IMR-90 (cell line): ENCODE results near the gene LPGAT1. TPM values are rescaled to one million over a fixed set of nuclear protein-coding genes. Genes with fewer than 3 reads are reported as not detected.

Experiments used
- ATAC-seq: fragments of 200-7000 bp; cut with Tn5 transposase; 2 replicates; pipeline ENCODE4 v1.9.1; 2020; ENCODE audit warnings: low read depth, mild to moderate bottlenecking, moderate library complexity
- BruUV-seq: library from RNA; stranded (reverse); fragments of 400-500 nt; replicated peaks from 2 replicates; lab custom pipeline; 2021; lab: Mats Ljungman, UMichigan
- CTCF ChIA-PET: fragments of 300-600 bp; formaldehyde crosslinking; extraction: SDS; loops from one replicate; lab custom pipeline; 2021; ENCODE audit warnings: antibody characterized with exemption; lab: Yijun Ruan, JAX
- POLR2A ChIA-PET: fragments of 300-600 bp; sonication (Branson Sonifier 250); formaldehyde crosslinking; loops from one replicate; lab custom pipeline; 2022; ENCODE audit warnings: antibody characterized with exemption; ENCODE audit not compliant: unreplicated experiment; lab: Charles Lee
- DNase-seq: peaks from one replicate; pipeline ENCODE4 v3.0.0; 2013
- H2AFZ ChIP-seq: replicated peaks from 2 replicates; pipeline ENCODE3; 2013; ENCODE audit warnings: low read length, mild to moderate bottlenecking; ENCODE audit not compliant: poor library complexity
- H2AK5ac ChIP-seq: 2 replicates; pipeline ENCODE4 v1.6.1; 2013; ENCODE audit warnings: low read depth, low read length, inconsistent platforms
- H2AK9ac ChIP-seq: replicated peaks from 2 replicates; pipeline ENCODE3; 2013; ENCODE audit warnings: mild to moderate bottlenecking, low read depth, low read length, moderate library complexity; ENCODE audit not compliant: poor library complexity
- H2BK120ac ChIP-seq: 2 replicates; pipeline ENCODE4 v1.6.1; 2013; ENCODE audit warnings: low read depth, low read length, inconsistent platforms
- H2BK15ac ChIP-seq: 3 replicates; pipeline ENCODE4 v1.6.1; 2013; ENCODE audit warnings: low read depth, low read length, inconsistent platforms
- H2BK20ac ChIP-seq: 2 replicates; pipeline ENCODE4 v1.6.1; 2013; ENCODE audit warnings: low read depth, mild to moderate bottlenecking, inconsistent platforms, low read length, moderate library complexity
- H2BK5ac ChIP-seq: 2 replicates; pipeline ENCODE4 v1.6.1; 2013; ENCODE audit warnings: mild to moderate bottlenecking, low read depth, low read length, inconsistent platforms; ENCODE audit not compliant: poor library complexity, severe bottlenecking
- H3K14ac ChIP-seq: replicated peaks from 2 replicates; pipeline ENCODE4 v1.6.1; 2013; ENCODE audit warnings: low read depth, low read length, inconsistent platforms
- H3K18ac ChIP-seq: 2 replicates; pipeline ENCODE4 v1.6.1; 2013; ENCODE audit warnings: low read depth, low read length, control low read depth
- H3K23ac ChIP-seq: 2 replicates; pipeline ENCODE4 v1.6.1; 2013; ENCODE audit warnings: low read depth, low read length, inconsistent platforms
- H3K27ac ChIP-seq: 2 replicates; pipeline ENCODE4 v1.5.1; 2013; ENCODE audit warnings: mild to moderate bottlenecking, control low read depth, low read length; ENCODE audit not compliant: insufficient read depth
- H3K27me3 ChIP-seq: 2 replicates; pipeline ENCODE4 v1.6.1; 2013; ENCODE audit warnings: low read length; ENCODE audit not compliant: control insufficient read depth, insufficient read depth
- H3K36me3 ChIP-seq: 2 replicates; pipeline ENCODE4 v1.6.1; 2013; ENCODE audit warnings: low read length, mixed read lengths; ENCODE audit not compliant: control insufficient read depth, insufficient read depth
- H3K4ac ChIP-seq: 2 replicates; pipeline ENCODE4 v1.6.1; 2013; ENCODE audit warnings: low read depth, low read length, inconsistent platforms
- H3K4me1 ChIP-seq: 2 replicates; pipeline ENCODE4 v1.6.1; 2013; ENCODE audit warnings: low read length, mixed read lengths; ENCODE audit not compliant: control insufficient read depth, insufficient read depth
- H3K4me2 ChIP-seq: 2 replicates; pipeline ENCODE4 v1.6.1; 2013; ENCODE audit warnings: low read depth, mild to moderate bottlenecking, control low read depth, low read length, moderate library complexity
- H3K4me3 ChIP-seq: 2 replicates; pipeline ENCODE4 v1.5.1; 2013; ENCODE audit warnings: low read depth, mild to moderate bottlenecking, control low read depth, low read length, moderate library complexity; ENCODE audit not compliant: insufficient read depth
- H3K56ac ChIP-seq: 2 replicates; pipeline ENCODE4 v1.6.1; 2013; ENCODE audit warnings: low read length, inconsistent platforms; ENCODE audit not compliant: insufficient read depth; ENCODE audit errors: extremely low read depth
- H3K79me1 ChIP-seq, 2 experiments: 2 replicates each; pipeline ENCODE4 v1.6.1; 2013; ENCODE audit warnings: low read length in 2 of 2, inconsistent platforms in 1 of 2, low read depth in 1 of 2
- H3K9ac ChIP-seq: 2 replicates; pipeline ENCODE4 v1.6.1; 2013; ENCODE audit warnings: low read depth, low read length, control low read depth
- H3K9me1 ChIP-seq: 2 replicates; pipeline ENCODE4 v1.6.1; 2013; ENCODE audit warnings: low read length, inconsistent platforms; ENCODE audit not compliant: insufficient read depth
- H3K9me3 ChIP-seq: 2 replicates; pipeline ENCODE4 v1.6.1; 2013; ENCODE audit warnings: low read length; ENCODE audit not compliant: control insufficient read depth, insufficient read depth
- H4K20me1 ChIP-seq: 2 replicates; pipeline ENCODE4 v1.6.1; 2013; ENCODE audit warnings: low read length, inconsistent platforms; ENCODE audit not compliant: insufficient read depth
- H4K5ac ChIP-seq: 2 replicates; pipeline ENCODE4 v1.6.1; 2013; ENCODE audit warnings: mild to moderate bottlenecking, low read depth, low read length, control low read depth
- H4K8ac ChIP-seq, 2 experiments: 2 replicates each; pipeline ENCODE4 v1.6.1; 2013; ENCODE audit warnings: low read depth in 2 of 2, low read length in 2 of 2, control low read depth in 1 of 2, inconsistent platforms in 1 of 2
- H4K91ac ChIP-seq: 2 replicates; pipeline ENCODE4 v1.6.1; 2013; ENCODE audit warnings: low read depth, low read length, inconsistent platforms; ENCODE audit not compliant: insufficient read depth
- CHD1 ChIP-seq: IDR thresholded peaks from 2 replicates; pipeline ENCODE4 v1.6.1; 2012; ENCODE audit warnings: low read depth, low read length, improper control_type of control experiment
- CTCF ChIP-seq: conservative IDR thresholded peaks from 2 replicates; pipeline ENCODE4 v1.5.1; 2012; ENCODE audit warnings: mild to moderate bottlenecking, low read depth, low read length, improper control_type of control experiment
- ELK1 ChIP-seq: fragments of 150-350 bp; IDR thresholded peaks from 2 replicates; pipeline ENCODE4 v1.6.1; 2016; ENCODE audit warnings: low read depth, mild to moderate bottlenecking, low read length, moderate library complexity, borderline replicate concordance
- MAZ ChIP-seq: IDR thresholded peaks from 2 replicates; pipeline ENCODE4 v1.6.1; 2012; ENCODE audit warnings: low read depth, mild to moderate bottlenecking, low read length, improper control_type of control experiment, moderate library complexity, borderline replicate concordance
- RAD21 ChIP-seq: IDR thresholded peaks from 2 replicates; pipeline ENCODE4 v1.6.1; 2012; ENCODE audit warnings: low read length, improper control_type of control experiment
- RFX5 ChIP-seq: IDR thresholded peaks from 2 replicates; pipeline ENCODE4 v1.8.0; 2012; ENCODE audit warnings: low read depth, mild to moderate bottlenecking, low read length, moderate library complexity
- SMC3 ChIP-seq: fragments of 150-350 bp; IDR thresholded peaks from 2 replicates; pipeline ENCODE4 v1.6.1; 2016; ENCODE audit warnings: low read depth, mild to moderate bottlenecking, antibody characterized with exemption, low read length, moderate library complexity
- USF2 ChIP-seq: fragments of 150-350 bp; IDR thresholded peaks from 2 replicates; pipeline ENCODE4 v1.6.1; 2017; ENCODE audit warnings: mild to moderate bottlenecking, antibody characterized with exemption, low read length, low read depth
- WGBS, 2 experiments: methylation state at CpG; one replicate each; pipeline versions ENCODE4 v1.1.5 to v1.1.7; 2013; ENCODE audit warnings: missing lambda C conversion rate in 2 of 2; ENCODE audit not compliant: insufficient read length in 1 of 2; ENCODE audit errors: extremely low coverage in 2 of 2; 5-methylcytosine and 5-hydroxymethylcytosine counted together
- dilution Hi-C: fragments of 300-500 bp; cut with HindIII; formaldehyde crosslinking; loops from one replicate; pipeline ENCODE4 v1.14.3; 2018; ENCODE audit warnings: low sequenced_read_pairs; ENCODE audit not compliant: unreplicated experiment
- in situ Hi-C: fragments of 300-500 bp; cut with MboI; formaldehyde crosslinking; loops from 3 replicates; pipeline ENCODE4 v1.14.3; 2019; ENCODE audit warnings: low sequenced_read_pairs, inconsistent platforms, mixed read lengths
- intact Hi-C: fragments of 100-400 bp; cut with micrococcal nuclease; formaldehyde crosslinking; loops from 2 replicates; pipeline ENCODE4 v1.10.0; 2022
- polyA plus RNA-seq, 3 experiments: library from polyadenylated mRNA; depleted of rRNA; stranded (reverse); fragments of >200 nt; gene quantifications; 2 replicates each; pipeline ENCODE4 v1.2.3, GENCODE V29; 2012; ENCODE audit warnings: low replicate concordance in 1 of 3
- total RNA-seq: library from RNA; depleted of rRNA; stranded (reverse); fragments of >200 nt; gene quantifications from 2 replicates; pipeline ENCODE4 v1.2.3, GENCODE V29; 2012

LPGAT1 gene
- total and polyA plus RNA-seq, 2 of the 4 experiments (the other 2 are of a cell fraction) = 6.7 to 13.6 TPM

- Histone ChIP-seq H4K5ac (no peak overlapping the region), H2AK5ac (no peak overlapping the region), H2BK15ac (no peak overlapping the region), H3K56ac (no peak overlapping the region), H2BK20ac (no peak overlapping the region), H3K36me3 (peaks cover 5% of the 10 kb centered on the region), H4K8ac (no peak overlapping the region), H3K9ac (no peak overlapping the region), H4K91ac (no peak overlapping the region), H3K23ac (no peak overlapping the region), H4K20me1 (no peaks in the 10 kb centered on the region), H2BK5ac (no peak overlapping the region), H3K27me3 (no peaks in the 10 kb centered on the region), H3K18ac (no peak overlapping the region), H3K14ac (no peak overlapping the region), H3K4me3 (no peak overlapping the region), H3K4ac (no peak overlapping the region), H2BK120ac (no peak overlapping the region), H3K79me1 (no peaks in the 10 kb centered on the region), H3K4me2 (no peak overlapping the region), H3K27ac (no peak overlapping the region), H2AFZ (no peak overlapping the region), H3K4me1 (no peaks in the 10 kb centered on the region), H3K9me3 (no peaks in the 10 kb centered on the region), H2AK9ac (no peak overlapping the region), H3K9me1 (no peaks in the 10 kb centered on the region)
- POLR2A ChIA-PET = no interaction called here
- CTCF ChIA-PET = interaction anchor here (1.3 kb wide), 1 partner anchor 9 kb away, joined by 5 read pairs; no protein-coding TSS in a partner anchor
- no CpG with 5 or more reads among the region's 2 CpGs for WGBS, 2 experiments
- in situ Hi-C loops (no loop called here), dilution Hi-C loops (no loop called here), intact Hi-C loops (no loop called here)
- no TSS peak for BruUV-seq
- DNase-seq (no peak), ATAC-seq (no peak)
- TF ChIP-seq CTCF (no peak), RFX5 (no peak), USF2 (no peak), SMC3 (no peak), RAD21 (no peak), MAZ (no peak), CHD1 (no peak), ELK1 (no peak)
Measured at GRCh38 chr1:211752951-211753486, 77.5 kb downstream of the LPGAT1 start.
